GM19395 (cell line): Measurements from ENCODE around the gene ARHGEF3.

Source experiments
- ATAC-seq: cut with Tn5 transposase; IDR thresholded peaks from one replicate; pipeline ENCODE4 v1.9.1; 2021; ENCODE audit warnings: mild to moderate bottlenecking, moderate library complexity; ENCODE audit not compliant: unreplicated experiment

Gene ARHGEF3

DNA sequence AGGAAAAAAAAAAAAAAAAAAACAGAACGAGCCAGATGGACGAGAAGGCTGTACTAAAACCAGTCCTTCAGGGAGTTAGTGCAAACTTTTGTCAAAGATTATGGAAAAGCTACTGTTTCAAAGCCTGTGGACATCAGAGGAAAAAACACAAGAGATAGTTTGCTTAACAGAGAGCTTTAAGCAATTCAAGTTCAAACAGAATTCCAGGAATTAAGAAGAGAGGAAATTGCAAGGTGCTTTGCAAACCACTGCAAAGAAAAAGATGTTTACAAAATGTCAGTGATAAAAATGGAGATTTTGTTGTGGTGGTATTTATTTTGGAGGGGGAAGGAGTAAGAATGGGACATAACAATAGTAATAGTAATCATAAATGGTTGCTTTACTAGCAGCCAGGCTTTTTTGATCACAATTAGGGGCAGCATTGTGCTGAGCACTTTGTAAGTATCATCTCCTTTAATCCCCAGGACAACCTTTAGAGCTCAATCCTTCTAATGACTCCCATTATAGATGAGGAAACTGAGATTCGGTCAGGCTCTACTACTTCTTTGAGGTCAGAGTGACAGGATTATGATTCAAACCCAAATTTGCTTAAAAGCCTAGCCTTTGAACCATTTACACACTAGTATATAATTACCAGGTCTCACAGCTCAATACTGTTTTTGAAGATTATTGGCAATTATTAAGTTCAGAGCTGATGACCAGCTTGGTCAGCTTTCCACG lies 22.4 kb upstream of the ARHGEF3 start:
- ATAC-seq, result no peak

DNA sequence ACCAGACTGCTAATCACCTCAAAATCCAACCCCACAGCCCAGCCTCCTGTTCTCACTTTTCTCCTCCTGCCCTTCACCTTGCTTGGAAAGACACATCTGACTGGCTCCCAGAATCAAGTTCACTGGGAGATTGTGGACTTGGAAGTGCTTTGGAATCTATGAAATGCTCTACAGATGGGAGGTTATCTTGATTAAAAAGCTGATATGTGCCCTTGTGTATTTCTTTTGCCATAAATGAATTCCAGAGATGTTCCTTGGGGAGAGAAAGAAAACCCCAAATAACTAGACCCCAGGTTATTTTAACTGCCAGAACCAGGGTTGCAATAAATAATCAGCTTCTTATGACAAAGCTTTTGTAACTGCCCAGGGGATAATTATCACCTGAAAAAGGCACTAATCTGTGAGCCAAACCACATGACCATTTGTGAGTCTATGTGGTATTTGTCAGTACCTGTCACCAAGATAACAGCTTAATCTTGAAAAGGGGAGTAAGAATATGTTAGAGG lies 21.7 kb upstream of the ARHGEF3 start:
- ATAC-seq, result no peak

DNA sequence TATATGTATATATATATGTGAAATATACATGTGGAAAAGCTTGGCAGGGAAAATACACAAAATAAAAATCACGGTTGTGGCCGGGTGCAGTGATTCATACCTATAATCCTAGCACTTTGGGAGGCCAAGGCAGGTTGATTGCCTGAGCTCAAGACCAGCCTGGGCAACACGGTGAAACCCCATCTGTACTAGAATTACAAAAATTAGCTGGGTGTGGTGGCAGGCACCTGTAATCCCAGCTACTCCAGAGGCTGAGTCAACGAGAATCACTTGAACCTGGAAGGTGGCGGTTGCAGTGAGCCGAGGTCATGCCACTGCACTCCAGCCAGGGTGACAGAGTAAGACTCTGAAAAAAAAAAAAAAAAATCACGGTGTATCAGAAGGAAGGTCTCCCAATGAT lies 20.8 kb upstream of the ARHGEF3 start:
- no peak for ATAC-seq

DNA sequence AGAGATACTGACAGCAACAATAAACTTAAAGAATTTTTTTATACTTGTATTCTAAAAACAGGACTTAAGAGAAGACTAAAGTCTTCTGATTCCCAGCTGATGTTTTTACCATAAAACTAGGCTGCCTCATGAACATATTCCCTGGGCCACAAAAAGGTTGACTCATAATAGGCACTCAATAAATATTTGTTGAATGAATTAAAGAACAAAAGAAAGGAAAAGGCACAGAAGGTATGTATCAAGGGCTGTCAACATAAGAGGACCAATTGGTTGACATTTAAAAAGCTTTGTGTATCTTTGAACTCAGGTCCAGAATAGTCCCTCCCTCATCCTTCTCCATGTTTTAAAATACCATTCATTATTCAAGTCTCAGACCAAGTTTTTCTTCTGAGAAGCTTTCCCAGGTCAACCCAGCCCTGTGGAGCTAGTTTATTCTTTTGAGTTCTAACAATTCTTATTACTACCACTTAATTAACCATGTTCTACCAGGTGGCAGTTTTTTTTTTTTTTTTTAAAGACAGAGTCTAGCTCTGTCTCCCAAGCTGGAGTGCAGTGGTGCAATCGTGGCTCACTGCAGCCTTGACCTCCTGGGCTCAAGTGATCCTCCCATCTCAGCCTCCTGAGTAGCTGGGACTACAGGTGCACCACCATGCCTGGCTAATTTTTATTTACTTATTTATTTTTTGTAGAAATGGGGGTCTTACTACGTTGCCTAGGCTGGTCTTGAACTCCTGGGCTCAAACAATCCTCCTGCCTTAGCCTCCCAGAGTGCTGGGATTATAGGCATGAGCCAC lies 17.5 kb upstream of the ARHGEF3 start:
- ATAC-seq, result no peak

DNA sequence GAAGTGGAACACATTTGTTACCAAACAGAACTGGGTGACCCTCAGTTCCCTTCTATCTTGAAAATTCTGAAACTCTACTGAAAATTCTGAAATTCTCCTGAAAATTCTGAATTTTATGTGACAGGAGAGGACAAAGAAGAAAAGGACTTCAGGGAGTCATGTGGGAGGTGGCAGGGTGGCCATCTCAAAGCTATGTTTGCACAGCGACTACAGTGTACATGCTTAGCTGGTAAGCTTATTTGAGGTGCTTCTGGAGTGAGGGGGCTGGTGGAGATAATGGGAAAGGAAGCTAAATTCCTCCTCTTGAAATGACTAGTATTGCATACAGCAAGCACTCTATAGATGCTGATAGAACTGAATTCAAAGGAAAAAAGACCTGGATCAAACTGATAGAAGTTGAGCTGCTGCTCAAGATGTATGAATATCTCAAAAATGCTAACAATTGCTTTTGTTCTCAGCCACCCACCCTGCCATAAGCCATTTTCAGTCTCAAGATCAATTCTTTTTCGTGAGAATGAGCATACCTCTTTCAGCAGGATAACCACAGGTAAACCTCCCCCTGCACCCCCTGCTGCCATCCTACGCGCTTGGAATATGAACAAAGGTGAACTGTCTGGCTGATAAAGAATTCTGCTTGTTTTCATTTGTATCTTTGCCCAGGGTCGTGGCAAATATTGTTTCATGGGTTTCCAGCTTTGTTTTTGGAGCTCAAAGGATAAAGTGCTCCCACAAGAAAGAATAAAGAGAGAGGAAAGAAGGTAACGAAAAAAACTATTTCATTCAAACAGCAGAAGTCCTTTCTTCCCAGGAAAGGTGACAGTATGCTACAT lies 16.6 kb upstream of the ARHGEF3 start:
- no peak for ATAC-seq

DNA sequence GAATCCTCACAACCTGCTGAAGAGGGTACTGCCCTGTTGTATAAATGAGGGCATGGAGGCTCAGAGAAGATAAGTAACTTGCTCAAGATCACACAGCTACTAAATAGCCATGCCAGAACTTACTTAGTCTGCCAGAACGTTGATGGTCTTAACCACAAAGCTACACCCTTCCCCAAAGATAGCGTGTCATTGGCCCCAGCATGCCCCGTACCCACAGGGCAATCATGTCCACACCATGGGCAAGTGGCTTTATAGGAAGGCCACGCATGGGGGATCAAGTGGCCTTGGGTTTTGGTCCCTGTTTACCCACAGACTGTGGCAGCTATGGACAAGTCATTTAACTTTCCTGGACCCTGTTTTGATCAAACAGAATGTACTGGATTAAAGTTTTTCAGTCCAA lies 15.9 kb upstream of the ARHGEF3 start:
- ATAC-seq, result no peak

DNA sequence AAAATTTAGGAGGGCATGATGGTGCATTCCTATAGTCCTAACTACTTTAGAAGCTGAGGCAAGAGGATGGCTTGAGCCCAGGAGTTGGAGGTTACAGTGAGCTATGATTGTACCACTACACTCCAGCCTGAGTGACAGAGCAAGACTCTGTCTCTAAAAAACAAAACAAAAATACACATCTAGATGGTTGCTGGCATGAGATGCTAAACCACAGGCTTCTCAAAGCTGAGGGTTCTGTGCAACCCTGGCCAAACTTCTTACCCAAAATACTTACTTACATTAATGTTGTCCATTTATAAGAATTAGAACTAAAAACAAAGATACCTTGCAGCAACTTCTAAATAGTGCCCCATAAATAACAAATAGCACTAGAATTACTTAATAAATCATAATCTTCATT lies 14.3 kb upstream of the ARHGEF3 start:
- ATAC-seq, result no peak

DNA sequence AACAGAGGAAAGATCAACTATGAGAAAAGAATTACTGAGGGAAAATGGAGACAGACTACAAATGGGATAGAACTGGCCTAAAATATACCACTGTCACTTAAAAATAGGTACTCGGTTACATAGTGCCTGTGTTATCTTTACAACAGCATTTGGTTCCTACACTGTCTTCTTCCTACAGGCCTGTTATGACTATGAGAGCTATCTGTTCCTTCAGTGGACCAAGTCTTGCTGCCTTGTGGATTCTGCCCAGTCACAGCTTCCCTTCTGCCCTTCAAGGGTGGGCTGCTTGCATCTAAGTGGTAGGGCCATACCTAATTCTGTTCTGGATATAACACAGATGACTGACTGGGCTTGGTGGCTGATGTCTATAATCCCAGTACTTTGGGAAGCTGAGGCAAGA lies 13.8 kb upstream of the ARHGEF3 start:
- ATAC-seq, result no peak

DNA sequence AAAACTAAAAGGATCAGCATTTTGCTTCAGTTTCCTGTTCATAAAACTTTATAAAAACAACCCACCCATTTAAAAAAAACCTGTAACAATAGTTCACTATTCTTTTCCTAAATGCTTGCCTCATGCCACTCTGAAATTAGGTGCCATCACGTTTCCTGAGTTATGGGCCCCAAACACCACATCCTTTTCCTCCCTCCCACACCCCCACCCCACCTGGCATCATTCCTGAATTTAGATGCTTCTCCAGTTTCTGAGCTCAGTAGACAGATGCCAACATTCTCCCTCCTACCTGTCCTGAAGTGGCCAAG lies 11.9 kb upstream of the ARHGEF3 start:
- ATAC-seq, result no peak

DNA sequence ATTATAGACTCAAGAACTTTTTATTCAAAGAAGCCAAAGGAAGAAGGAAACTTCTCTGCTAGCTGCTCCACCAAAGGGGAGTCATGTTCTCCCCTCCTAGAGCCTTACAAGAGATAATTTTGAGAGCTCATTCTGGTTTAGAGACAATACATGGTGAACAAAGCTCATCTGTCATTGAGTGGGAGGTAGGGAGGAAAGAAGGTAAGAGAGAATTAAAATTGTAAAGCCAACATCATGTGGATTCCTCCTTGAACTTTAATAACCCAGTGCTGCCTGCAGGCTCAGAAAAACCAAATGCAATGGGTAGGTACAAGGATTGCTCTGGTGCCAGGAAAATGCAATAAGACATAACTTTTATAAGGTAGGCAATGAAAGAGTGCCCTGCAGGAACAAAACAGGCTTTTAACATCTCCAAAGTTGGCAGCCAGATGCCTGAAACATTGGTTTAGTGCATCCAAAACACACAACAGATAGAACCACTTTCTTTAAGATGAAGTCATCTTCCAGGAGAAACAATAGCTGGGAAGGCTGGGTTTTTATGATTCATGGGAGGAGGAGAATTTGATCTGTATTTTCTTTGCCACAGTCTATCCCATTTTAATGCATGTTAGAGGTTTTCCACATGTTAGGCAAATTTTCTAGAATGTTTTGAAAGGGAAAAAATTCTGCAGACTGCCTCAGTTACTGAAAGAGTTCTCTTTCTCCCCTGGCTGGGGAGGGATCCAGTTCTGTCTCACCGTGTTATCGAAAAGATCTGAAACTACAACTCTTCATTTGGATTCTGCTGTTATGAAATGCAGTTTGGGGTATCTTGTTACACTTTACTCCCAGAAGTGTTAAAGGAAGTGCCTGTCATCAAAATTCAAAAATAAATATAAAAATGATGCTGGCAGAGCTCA lies 11.3 kb upstream of the ARHGEF3 start:
- ATAC-seq, result no peak

DNA sequence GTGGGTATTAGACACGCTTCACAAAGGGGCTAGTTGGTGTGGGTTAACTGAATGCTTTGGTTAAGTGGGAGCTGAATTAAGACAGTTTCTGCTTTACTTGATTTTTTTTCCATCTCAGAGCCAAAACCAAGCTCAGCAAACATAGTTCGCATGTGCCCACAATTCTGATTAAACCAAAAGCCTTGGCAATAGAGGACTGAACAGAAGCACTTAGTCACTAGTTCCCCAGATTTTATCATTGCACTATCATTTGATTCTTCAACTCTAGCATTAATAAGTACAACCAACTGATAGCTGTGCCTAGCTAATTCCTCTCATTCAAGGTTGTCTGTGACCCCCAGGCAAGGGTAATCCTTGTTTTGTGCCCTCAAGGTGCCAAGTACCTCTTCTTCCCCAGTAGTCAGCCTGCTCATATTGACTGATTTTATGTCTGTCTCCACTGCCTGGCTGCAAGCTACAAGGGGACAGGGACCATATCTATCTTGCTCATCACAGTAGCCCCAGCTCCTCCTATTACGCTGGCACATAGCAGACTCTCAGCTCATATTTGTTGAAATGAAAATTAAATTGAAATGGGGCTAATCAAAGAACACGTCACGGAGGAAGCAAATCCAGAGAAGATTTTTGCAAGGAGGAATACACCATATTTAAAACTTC lies 9.9 kb upstream of the ARHGEF3 start:
- no peak for ATAC-seq

DNA sequence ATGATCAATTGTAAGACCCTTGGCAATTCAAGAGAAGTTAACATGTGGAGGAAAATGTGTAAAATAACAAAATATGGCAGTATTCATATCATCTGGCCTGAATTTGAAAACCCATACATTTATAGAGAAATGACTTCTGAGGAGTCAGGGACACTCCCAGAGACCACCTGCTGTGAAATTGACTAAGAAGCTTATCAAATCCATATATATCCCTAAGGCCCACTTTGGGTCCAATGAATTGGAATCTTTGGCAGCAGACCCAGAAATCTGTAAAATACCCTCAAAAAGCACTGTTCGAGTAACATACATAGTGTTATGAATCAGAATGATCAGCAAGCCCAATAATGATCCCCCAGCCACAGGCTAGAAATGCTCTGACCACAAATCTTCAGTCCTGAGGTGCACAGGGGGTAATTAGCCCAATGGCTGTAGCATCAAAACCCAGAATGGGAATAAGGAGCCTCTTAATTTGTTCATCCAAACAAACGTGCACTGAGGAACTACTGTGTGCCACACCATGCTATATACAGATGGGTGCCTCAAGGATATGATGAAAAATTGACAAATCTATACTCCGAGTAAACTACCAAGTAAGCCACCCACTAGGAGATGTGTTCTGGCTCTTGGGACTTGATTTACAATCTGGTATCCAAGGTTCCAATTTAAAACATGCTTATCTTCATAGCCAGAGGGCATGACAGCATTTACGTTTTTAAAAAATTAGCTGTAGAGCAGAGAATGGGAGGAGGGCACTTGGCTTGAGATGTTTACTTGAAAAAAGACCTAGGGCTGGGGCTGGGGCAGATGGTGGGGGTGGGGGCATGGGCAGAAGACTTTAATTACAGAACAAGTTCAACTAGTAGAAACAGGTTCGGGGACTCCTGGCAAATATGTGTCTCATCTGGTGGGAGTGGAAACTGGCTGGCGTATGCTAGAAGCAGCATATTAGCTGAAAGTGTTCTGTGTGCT lies 9.1 kb upstream of the ARHGEF3 start:
- ATAC-seq, result no peak

DNA sequence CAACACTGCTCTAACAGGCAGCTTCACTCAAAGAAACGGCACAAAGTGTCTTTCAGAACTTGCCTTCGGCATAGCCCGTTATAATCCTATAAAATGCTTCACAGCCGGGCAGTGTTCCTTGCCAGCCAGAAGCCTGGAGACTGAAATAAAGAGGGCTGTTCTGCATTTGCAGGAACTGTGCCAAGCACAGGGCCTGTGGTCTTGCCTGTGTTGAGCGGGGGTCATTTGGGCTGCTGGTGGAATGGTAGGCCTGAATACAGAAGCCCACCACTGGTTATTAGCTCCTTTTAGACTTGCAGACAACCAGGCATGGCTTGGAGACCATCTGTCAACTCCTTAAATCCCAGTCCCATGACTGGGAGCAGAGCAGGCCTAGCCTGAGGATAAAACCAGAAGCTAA lies 4.7 kb upstream of the ARHGEF3 start:
- ATAC-seq, result no peak

DNA sequence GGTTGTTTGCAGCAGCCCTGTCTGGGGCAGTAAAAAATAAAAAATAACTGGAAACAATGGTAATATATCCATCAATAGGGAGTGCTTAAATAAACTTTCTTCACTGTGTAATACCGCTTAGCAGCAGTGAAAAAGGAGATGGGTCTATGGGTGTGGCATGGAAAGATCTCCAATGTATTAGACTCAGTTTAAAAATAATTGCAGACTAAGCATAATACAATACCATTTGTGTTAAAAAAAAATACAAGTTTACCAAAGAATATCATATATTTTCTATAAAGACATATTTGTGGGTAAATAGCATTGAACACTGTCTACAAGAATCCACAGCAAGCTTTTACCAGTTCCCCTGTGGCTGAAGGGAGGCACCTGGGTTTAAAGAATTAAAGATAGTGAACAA lies 1.0 kb upstream of the ARHGEF3 start:
- no peak for ATAC-seq

DNA sequence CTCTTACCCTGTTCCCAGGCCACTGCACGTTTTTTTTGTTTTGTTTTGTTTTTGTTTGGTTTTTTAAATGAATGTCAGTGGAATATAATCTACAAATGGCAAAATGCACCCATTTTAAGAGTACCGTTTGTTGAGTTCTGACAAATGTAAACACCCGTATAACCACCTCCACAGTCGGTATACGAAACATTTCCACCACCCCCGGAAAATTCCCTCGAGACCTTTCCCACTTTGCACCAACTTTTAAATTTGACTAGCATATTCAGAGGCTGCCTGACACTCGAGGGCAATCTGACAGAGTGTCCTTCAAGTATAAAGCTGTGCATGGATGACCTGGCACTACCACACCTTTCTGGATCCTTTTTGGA lies 613 bp upstream of the ARHGEF3 start:
- no peak for ATAC-seq

DNA sequence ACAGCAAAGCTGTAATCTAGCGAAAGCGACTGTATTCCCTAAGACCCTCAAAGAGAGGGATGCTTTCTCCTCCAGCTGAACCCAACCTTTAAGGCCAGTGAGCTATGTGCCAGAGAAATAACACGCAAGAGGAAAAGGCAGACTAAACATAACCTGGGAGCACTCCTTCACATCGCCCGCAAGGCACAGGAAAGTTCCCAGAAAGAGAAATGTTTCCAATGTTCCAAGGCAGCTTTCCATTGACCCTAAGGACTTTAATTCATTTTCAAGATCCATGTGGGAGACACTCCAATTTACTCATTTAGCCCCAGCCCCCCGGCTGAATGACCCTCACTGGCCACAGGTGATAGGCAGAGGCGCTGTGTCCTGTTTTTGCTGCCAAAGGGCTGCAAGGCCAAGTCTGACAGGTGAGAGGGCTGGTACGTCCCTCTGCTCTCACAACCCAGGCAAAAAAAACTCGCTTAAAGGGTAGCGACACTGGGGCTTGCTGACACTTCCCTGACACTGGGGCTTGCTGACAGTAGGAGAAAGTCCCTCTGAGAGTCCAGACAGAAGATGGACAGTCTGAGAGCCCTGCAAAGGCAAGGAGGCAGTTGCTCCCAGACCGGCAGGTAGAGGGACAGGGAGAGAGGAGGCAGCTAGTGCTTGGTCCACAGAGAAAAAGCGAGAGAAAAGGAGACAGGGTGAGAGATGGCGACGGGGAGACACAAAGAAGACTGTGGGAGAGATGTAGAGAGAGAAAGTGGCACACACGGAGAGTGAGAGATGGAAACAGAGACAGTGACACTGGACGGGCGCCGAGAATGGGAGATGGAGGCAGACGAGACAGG lies 702 bp downstream of the ARHGEF3 start:
- no peak for ATAC-seq

DNA sequence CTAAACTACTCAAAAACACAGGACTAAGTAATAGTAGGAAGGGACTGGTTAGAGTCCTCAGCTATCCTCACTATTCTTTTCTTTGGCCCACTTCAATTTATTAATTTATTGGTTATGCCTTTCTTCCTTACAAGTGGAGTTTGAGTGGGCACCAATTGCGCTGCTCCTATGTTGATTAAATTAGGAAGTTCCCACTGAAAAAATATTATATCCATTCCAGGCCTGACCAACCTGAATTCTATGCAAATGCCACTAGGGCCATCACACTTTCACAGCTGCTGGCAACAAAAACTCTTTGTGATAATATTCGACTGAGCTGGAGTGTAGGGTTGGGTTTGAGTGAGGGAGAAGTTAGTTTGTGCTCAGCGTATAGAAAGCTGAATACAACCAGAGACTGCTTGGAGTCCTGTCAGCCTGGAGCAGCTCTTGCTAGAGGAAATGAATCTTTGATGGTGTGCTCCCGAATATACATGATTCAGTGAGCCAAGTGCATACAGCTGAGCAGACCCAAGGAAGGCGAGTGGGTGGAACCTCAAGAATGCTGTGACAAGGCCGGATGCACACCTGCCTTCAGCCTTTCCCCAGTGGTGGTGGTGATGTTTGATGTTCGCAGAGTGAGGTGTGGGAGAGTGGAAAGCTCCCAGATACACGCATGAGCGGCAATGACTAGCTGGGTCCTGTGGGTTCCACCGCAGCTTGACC lies 1.5 kb downstream of the ARHGEF3 start:
- ATAC-seq, result no peak
